Uterus (tissue), 4 donors: ENCODE results near the gene TRIM3. TPM values are rescaled to one million over a fixed set of nuclear protein-coding genes. Genes with fewer than 3 reads are reported as not detected.
A peak's percentile ranks its signal among the peaks of the same experiment; 100 is the strongest.
"Not testable (repeated sequence)": the region's sequence is repeated elsewhere in the genome, so short reads cannot be mapped to it uniquely, and the experiment has no call there.

Source experiments
- DNase-seq, 2 donors: peaks; one replicate each; pipeline ENCODE4 v3.0.0-alpha.2; 2019 to 2020
- H3K27ac ChIP-seq, 2 donors: fragments of 200-600 bp; sonication (generic); 1 replicate in 1 of 2; 2 replicates in 1 of 2; pipeline ENCODE4 v1.5.1; 2016 to 2018
- H3K27me3 ChIP-seq, 2 donors: fragments of 200-600 bp; sonication (generic); one replicate each; pipeline ENCODE4 v1.5.1; 2018 to 2019; ENCODE audit warnings: control low read depth in 1 of 2
- H3K36me3 ChIP-seq, 2 donors: fragments of 200-600 bp; sonication (generic); one replicate each; pipeline ENCODE4 v1.5.1; 2019; ENCODE audit warnings: control low read depth in 1 of 2
- H3K4me1 ChIP-seq, 2 donors: fragments of 200-600 bp; sonication (generic); one replicate each; pipeline ENCODE4 v1.5.1; 2018 to 2019; ENCODE audit warnings: control low read depth in 1 of 2
- H3K4me3 ChIP-seq, 2 donors: fragments of 200-600 bp; sonication (generic); 1 replicate in 1 of 2; 2 replicates in 1 of 2; pipeline ENCODE4 v1.5.1; 2018 to 2019; ENCODE audit warnings: mild to moderate bottlenecking in 1 of 2
- H3K9me3 ChIP-seq, 2 donors: fragments of 200-600 bp; sonication (generic); one replicate each; pipeline ENCODE4 v1.5.1; 2019; ENCODE audit warnings: control low read depth in 1 of 2
- CTCF ChIP-seq, 4 experiments: fragments of 200-600 bp in 2 of 4; fragments of 450-650 bp in 2 of 4; sonication (generic) in 2 of 4; IDR thresholded peaks; one replicate each; pipeline ENCODE4 v1.5.1; 2016 to 2019; ENCODE audit warnings: antibody characterized with exemption in 4 of 4, mild to moderate bottlenecking in 2 of 4, moderate library complexity in 1 of 4
- POLR2A ChIP-seq, 2 donors: fragments of 450-650 bp; IDR thresholded peaks; one replicate each; pipeline ENCODE4 v1.6.1; 2016; ENCODE audit warnings: antibody characterized with exemption in 2 of 2, mild to moderate bottlenecking in 1 of 2, moderate library complexity in 1 of 2
- intact Hi-C: fragments of 100-400 bp; cut with DNase I; formaldehyde crosslinking; loops from one replicate; pipeline ENCODE4 v1.15.1; 2023; ENCODE audit warnings: low total_unique reads
- total RNA-seq, 4 donors: library from RNA; depleted of rRNA in 3 of 4; stranded (reverse); fragments of >200 nt in 3 of 4; gene quantifications; one replicate each; pipeline versions ENCODE4 v1.1.0 to v1.2.4, GENCODE V29; 2014 to 2023
- donor health status: DM: yes; HTN: yes; CAD: no.

Gene TRIM3
- total RNA-seq = 10 to 100 TPM in 3 of 4 donors, 1 to 10 TPM in 1; 9.5 to 42.4 (median 29.6) TPM

GRCh38 chr11:6473451-6474412, at the start of gene TRIM3:
TRIM3 (minus strand) TSS chr11:6473941; CDS start chr11:6465695, 8,246 bp downstream.
- Histone ChIP-seq H3K9me3 (no peaks in the 10 kb centered on the region), H3K4me3 (peak within 1 kb of the TSS; percentile 44 to 86), H3K27ac (peak within 1 kb of the TSS; percentile 95 to 96), H3K27me3 (no peaks in the 10 kb centered on the region), H3K36me3 (no peaks in the 10 kb centered on the region), H3K4me1 (peaks cover 0 to 6% of the 10 kb centered on the region in 2 donors)
- DNase-seq = peak; percentile 93 to 96
- intact Hi-C loops = no loop called here
- TF ChIP-seq CTCF (IDR thresholded peaks at IDR 0.05) (peak in 3 of 4 experiments; percentile 12 to 34 (median 18)), POLR2A (IDR thresholded peaks at IDR 0.05) (peak; percentile 77 to 87)

GRCh38 chr11:6523253-6523652, 49.5 kb upstream of the TRIM3 start:
- Histone ChIP-seq H3K27me3 (no peaks in the 10 kb centered on the region), H3K27ac (no peak overlapping the region), H3K9me3 (no peaks in the 10 kb centered on the region), H3K36me3 (no peaks in the 10 kb centered on the region), H3K4me1 (no peaks in the 10 kb centered on the region), H3K4me3 (no peak overlapping the region)
- no peak for TF ChIP-seq POLR2A (IDR thresholded peaks at IDR 0.05)
- TF ChIP-seq CTCF (IDR thresholded peaks at IDR 0.05) = no peak
- intact Hi-C loops = no loop called here
- DNase-seq = no peak

DNA sequence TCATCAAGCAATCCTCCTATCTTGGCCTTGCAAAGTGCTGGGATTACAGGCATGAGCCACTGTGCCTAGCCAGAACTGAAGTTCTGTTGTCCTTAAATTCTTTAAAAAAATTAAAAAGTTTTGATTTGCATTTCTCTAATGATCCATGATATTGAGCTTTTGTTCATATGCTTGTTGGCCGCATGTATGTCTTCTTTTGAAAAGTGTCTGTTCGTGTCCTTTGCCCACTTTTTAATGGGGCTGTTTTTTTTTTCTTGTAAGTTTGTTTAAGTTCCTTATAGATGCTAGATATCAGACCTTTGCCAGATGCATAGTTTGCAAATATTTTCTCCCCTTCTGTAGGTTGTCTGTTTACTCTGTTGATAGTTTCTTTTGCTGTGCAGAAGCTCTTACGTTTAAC, 48.2 kb upstream of the TRIM3 start:
- H3K9me3 ChIP-seq, H3K4me1 ChIP-seq, DNase-seq, H3K4me3 ChIP-seq, H3K27ac ChIP-seq, intact Hi-C loops, H3K36me3 ChIP-seq, H3K27me3 ChIP-seq: not testable (repeated sequence)

DNA sequence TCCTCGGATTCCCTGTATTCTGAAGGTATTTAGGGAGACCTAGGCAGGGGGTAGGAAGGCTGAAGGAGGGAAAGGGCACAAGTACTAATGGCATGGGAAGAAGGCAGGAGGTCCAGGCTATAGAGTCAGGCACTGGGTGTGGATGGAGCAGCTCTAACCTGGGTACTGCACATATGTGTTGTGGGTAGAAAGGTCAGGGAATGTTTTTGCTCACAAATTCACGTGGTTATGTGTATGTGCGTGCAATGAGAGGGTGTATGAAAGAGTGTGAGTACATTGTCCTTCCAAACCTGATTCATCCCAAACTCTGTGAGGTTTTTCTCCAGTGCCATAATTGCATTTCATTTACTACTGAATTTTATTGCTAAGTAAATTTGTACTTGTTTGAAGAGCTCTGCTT, 46.5 kb upstream of the TRIM3 start:
- intact Hi-C loops = no loop called here
- no peak for TF ChIP-seq POLR2A (IDR thresholded peaks at IDR 0.05)
- no peak for TF ChIP-seq CTCF (IDR thresholded peaks at IDR 0.05)

GRCh38 chr11:6516865-6517264, 43.1 kb upstream of the TRIM3 start:
- Histone ChIP-seq H3K27me3 (no peaks in the 10 kb centered on the region), H3K4me1 (no peaks in the 10 kb centered on the region), H3K9me3 (no peaks in the 10 kb centered on the region), H3K27ac (no peak overlapping the region), H3K4me3 (no peak overlapping the region), H3K36me3 (no peaks in the 10 kb centered on the region)
- TF ChIP-seq POLR2A (IDR thresholded peaks at IDR 0.05) (no peak), CTCF (IDR thresholded peaks at IDR 0.05) (no peak)
- no peak for DNase-seq
- intact Hi-C loops = no loop called here

More for the DNA sequence above, 46.5 kb upstream of the TRIM3 start:
- Histone ChIP-seq H3K27me3 (no peaks in the 10 kb centered on the region), H3K36me3 (no peaks in the 10 kb centered on the region), H3K4me1 (no peaks in the 10 kb centered on the region), H3K9me3 (no peaks in the 10 kb centered on the region), H3K27ac (no peak overlapping the region), H3K4me3 (no peak overlapping the region)
- no peak for DNase-seq
